ENCODE measurements around the gene GALNTL6. TPM values are rescaled to one million over a fixed set of nuclear protein-coding genes. Genes with fewer than 3 reads are reported as not detected.

Gene GALNTL6
- total and polyA plus RNA-seq, 2 of the 4 experiments (the other 2 are of a cell fraction), result under 0.01 TPM; not detected in 1

GRCh38 chr4:172055046-172055445 is 241.8 kb downstream of the GALNTL6 start:
- no peaks in the 10 kb centered on the region for H3K9me1 ChIP-seq (ENCODE audit: insufficient read depth, low read length)
- TF ChIP-seq MXI1 (IDR thresholded peaks at IDR 0.05; ENCODE audit: borderline replicate concordance, low read depth, low read length) (no peak), POLR2A (IDR thresholded peaks at IDR 0.05; ENCODE audit: low read depth, low read length) (no peak), RCOR1 (IDR thresholded peaks at IDR 0.05; ENCODE audit: insufficient replicate concordance, low read length) (no peak), RFX5 (IDR thresholded peaks at IDR 0.05; ENCODE audit: low read depth, low read length) (no peak), USF2 (IDR thresholded peaks at IDR 0.05; ENCODE audit: low read depth, low read length) (no peak), ELK1 (IDR thresholded peaks at IDR 0.05; ENCODE audit: borderline replicate concordance, low read depth, low read length) (no peak), RAD21 (IDR thresholded peaks at IDR 0.05; ENCODE audit: low read length) (no peak), CHD1 (IDR thresholded peaks at IDR 0.05; ENCODE audit: low read depth, low read length) (no peak), NFE2L2 (IDR thresholded peaks at IDR 0.05; ENCODE audit: low read depth, low read length) (no peak), FOS (IDR thresholded peaks at IDR 0.05; ENCODE audit: low read depth, low read length) (no peak), CTCF (conservative IDR thresholded peaks at IDR 0.05; ENCODE audit: low read depth, low read length) (no peak), MAZ (IDR thresholded peaks at IDR 0.05; ENCODE audit: borderline replicate concordance, low read depth, low read length) (no peak), SMC3 (IDR thresholded peaks at IDR 0.05; ENCODE audit: low read depth, low read length) (no peak), BHLHE40 (IDR thresholded peaks at IDR 0.05; ENCODE audit: low read depth, low read length) (no peak), CEBPB (IDR thresholded peaks at IDR 0.05; ENCODE audit: low read depth, low read length) (no peak), MAFK (IDR thresholded peaks at IDR 0.05; ENCODE audit: low read depth, low read length) (no peak)
- no peaks in the 10 kb centered on the region for H3K79me1 ChIP-seq (ENCODE audit: low read depth in 1 of 2, low read length in 2 of 2)
- H3K27ac ChIP-seq (ENCODE audit: insufficient read depth, low read length), result no peak overlapping the region
- peaks cover 10% of the 10 kb centered on the region for H3K9me3 ChIP-seq (ENCODE audit: control insufficient read depth, insufficient read depth, low read length)
- no peak overlapping the region for H4K5ac ChIP-seq (ENCODE audit: low read depth, low read length)
- H3K9ac ChIP-seq (ENCODE audit: low read depth, low read length), result no peak overlapping the region
- no peak overlapping the region for H2BK5ac ChIP-seq (ENCODE audit: low read depth, low read length, poor library complexity, severe bottlenecking)
- H3K56ac ChIP-seq (ENCODE audit: extremely low read depth, insufficient read depth, low read length), result no peak overlapping the region
- WGBS, 2 experiments (ENCODE audit: extremely low coverage in 2 of 2, insufficient read length in 1 of 2), result no CpG with 5 or more reads among the region's 1 CpG
- H4K20me1 ChIP-seq (ENCODE audit: insufficient read depth, low read length), result no peaks in the 10 kb centered on the region
- H2AK5ac ChIP-seq (ENCODE audit: low read depth, low read length), result no peak overlapping the region
- H2BK15ac ChIP-seq (ENCODE audit: low read depth, low read length), result no peak overlapping the region
- ATAC-seq (ENCODE audit: low read depth), result no peak
- ChIA-PET CTCF (no interaction called here), POLR2A (ENCODE audit: unreplicated experiment) (no interaction called here)
- H3K27me3 ChIP-seq (ENCODE audit: control insufficient read depth, insufficient read depth, low read length), result no peaks in the 10 kb centered on the region
- no peak overlapping the region for H3K18ac ChIP-seq (ENCODE audit: low read depth, low read length)
- no peak overlapping the region for H4K91ac ChIP-seq (ENCODE audit: insufficient read depth, low read depth, low read length)
- H3K14ac ChIP-seq (replicated peaks; ENCODE audit: low read depth, low read length), result no peak overlapping the region
- dilution Hi-C loops (cut with HindIII; ENCODE audit: low sequenced_read_pairs, unreplicated experiment) (no loop called here), intact Hi-C loops (cut with micrococcal nuclease) (no loop called here), in situ Hi-C loops (cut with MboI; ENCODE audit: low sequenced_read_pairs) (no loop called here)
- no peaks in the 10 kb centered on the region for H3K4me1 ChIP-seq (ENCODE audit: control insufficient read depth, insufficient read depth, low read length)
- no peak overlapping the region for H3K4me3 ChIP-seq (ENCODE audit: insufficient read depth, low read depth, low read length)
- H3K4me2 ChIP-seq (ENCODE audit: low read depth, low read length), result no peak overlapping the region
- H4K8ac ChIP-seq (ENCODE audit: low read depth in 2 of 2, low read length in 2 of 2), result no peak overlapping the region
- H2AFZ ChIP-seq (replicated peaks; ENCODE audit: low read length, poor library complexity), result no peak overlapping the region
- no peak overlapping the region for H3K23ac ChIP-seq (ENCODE audit: low read depth, low read length)
- H2BK120ac ChIP-seq (ENCODE audit: low read depth, low read length), result no peak overlapping the region
- H3K4ac ChIP-seq (ENCODE audit: low read depth, low read length), result no peak overlapping the region
- H2BK20ac ChIP-seq (ENCODE audit: low read depth, low read length), result no peak overlapping the region
- no TSS peak for BruUV-seq (replicated peaks)
- H2AK9ac ChIP-seq (replicated peaks; ENCODE audit: low read depth, low read length, poor library complexity), result no peak overlapping the region
- H3K36me3 ChIP-seq (ENCODE audit: control insufficient read depth, insufficient read depth, low read length), result no peaks in the 10 kb centered on the region
- no peak for DNase-seq
